ENCODE measurements around the gene REEP5.

The REEP5 gene

DNA sequence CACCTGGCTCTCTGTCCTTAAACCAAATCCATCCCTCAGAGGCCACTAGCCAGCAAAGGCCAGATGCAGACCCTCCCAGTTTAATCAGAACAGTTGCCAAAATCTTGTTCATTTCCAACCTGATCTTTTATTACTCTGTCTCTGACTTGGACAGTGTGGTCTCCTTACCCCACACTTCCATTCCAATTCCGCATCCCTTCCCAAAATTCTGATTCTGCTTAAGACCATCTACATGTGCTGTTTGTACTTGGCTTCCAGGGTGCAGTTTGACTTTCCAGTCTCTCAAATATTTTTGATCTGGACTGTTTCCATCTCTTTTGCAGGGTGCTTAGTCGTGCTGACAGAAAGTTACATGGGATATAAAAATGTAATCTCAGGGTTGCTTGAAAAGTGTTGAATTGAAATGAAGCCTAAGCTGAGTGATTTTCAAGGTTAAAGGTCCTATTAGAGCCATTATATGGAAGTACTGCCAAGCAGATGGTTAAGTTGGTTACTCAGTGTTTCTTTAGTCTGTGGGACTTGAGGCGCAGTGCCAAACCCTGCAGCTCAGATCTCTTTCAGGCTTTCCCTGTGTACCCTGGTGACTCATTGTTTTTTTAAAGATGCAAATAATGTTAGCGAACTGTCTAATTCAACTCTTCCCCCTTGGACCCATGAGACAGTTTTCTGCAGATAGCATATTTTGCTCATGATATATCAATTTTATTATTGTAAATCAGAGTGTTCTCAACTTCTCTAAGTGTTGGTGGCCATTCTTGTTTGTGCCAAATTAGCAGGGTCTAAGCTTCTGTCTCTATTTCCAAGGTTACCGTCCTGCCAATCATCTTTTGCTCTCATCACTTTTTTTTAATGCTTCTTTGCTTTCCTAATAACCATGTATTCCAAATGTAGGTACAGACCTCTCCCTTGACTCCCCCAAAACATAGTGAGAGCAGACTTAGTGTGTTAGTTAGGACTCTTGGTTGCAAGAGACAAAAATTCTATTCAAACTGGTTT is 36.4 kb upstream of the REEP5 start:
- no peaks in the 10 kb centered on the region for H3K4me1 ChIP-seq
- TF ChIP-seq Cebpa-rat (IDR thresholded peaks at IDR 0.05), result no peak
- no peaks in the 10 kb centered on the region for H3K36me3 ChIP-seq
- no peak overlapping the region for H3K9ac ChIP-seq
- H3K27me3 ChIP-seq, result no peaks in the 10 kb centered on the region
- no peak overlapping the region for H3K4me2 ChIP-seq
- no peak overlapping the region for H3K27ac ChIP-seq
- no peaks in the 10 kb centered on the region for H4K20me1 ChIP-seq
- H3K9me3 ChIP-seq, result peaks cover 6% of the 10 kb centered on the region; the same call in 1 of the 2 replicates
- no peak overlapping the region for H3K4me3 ChIP-seq

DNA sequence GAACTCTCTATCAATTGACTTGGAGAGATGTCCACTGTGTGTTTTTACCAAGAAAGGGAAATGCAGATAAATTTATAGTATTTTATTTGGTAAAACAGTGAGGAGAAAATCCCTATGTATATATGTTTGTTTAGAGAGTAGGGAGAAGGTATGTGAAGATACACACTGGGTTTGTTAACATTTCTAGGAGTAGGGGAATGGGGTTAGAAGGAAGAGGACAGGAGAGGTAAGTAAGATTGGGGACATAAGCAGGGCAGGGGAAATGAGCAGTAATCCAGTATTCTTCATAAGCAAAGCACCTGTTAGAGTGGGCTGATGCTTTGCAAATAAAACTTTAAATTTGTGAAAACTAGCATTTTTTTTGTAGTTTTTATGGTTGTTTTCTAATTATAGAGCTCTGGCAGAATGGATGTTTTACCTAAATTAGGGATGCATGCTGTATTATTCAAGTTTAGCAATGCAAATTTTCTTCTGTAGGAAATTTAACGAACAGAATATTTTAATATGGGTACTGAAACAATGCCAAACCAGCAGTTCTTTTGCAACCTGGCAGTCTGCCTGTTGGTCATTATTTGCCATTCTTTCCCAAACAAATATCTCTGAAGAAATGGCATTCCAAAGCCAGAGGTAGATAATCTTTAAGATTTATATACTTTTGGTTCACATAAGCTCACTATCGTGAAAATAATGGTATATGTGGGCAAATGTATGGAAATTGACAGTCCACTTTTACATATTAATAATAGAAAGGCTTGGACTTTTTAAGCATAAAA is 35.2 kb upstream of the REEP5 start:
- H3K27ac ChIP-seq, result no peak overlapping the region
- no peak overlapping the region for H3K9ac ChIP-seq
- no peak for TF ChIP-seq Cebpa-rat (IDR thresholded peaks at IDR 0.05)
- H3K9me3 ChIP-seq, result peaks cover 6% of the 10 kb centered on the region; the same call in 1 of the 2 replicates
- H3K27me3 ChIP-seq, result no peaks in the 10 kb centered on the region
- H3K4me2 ChIP-seq, result no peak overlapping the region
- no peak overlapping the region for H3K4me3 ChIP-seq
- no peaks in the 10 kb centered on the region for H3K36me3 ChIP-seq
- no peaks in the 10 kb centered on the region for H4K20me1 ChIP-seq
- H3K4me1 ChIP-seq, result no peaks in the 10 kb centered on the region

DNA sequence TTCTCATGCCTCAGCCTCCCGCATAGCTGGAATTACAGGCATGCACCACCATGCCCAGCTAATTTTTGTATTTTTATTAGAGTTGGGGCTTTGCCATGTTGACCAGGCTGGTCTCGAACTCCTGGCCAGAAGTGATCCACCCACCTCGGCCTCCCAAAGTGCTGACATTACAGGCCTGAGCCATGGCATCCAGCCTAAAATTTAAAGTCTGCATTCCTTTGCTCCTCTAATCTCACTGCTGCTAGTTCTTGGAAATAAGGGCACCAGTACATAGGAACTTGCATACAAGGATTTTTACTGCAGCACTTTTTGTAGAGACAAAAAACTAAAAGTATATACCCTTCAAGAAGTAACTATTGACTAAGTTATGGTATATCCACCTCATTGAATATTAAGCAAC is 34.6 kb upstream of the REEP5 start:
- no peaks in the 10 kb centered on the region for H3K36me3 ChIP-seq
- H4K20me1 ChIP-seq, result no peaks in the 10 kb centered on the region
- no peaks in the 10 kb centered on the region for H3K4me1 ChIP-seq
- H3K27me3 ChIP-seq, result no peaks in the 10 kb centered on the region
- no peak overlapping the region for H3K4me3 ChIP-seq
- peaks cover 6% of the 10 kb centered on the region; the same call in 1 of the 2 replicates for H3K9me3 ChIP-seq
- TF ChIP-seq Cebpa-rat (IDR thresholded peaks at IDR 0.05), result no peak
- no peak overlapping the region for H3K4me2 ChIP-seq
- no peak overlapping the region for H3K27ac ChIP-seq
- H3K9ac ChIP-seq, result no peak overlapping the region

DNA sequence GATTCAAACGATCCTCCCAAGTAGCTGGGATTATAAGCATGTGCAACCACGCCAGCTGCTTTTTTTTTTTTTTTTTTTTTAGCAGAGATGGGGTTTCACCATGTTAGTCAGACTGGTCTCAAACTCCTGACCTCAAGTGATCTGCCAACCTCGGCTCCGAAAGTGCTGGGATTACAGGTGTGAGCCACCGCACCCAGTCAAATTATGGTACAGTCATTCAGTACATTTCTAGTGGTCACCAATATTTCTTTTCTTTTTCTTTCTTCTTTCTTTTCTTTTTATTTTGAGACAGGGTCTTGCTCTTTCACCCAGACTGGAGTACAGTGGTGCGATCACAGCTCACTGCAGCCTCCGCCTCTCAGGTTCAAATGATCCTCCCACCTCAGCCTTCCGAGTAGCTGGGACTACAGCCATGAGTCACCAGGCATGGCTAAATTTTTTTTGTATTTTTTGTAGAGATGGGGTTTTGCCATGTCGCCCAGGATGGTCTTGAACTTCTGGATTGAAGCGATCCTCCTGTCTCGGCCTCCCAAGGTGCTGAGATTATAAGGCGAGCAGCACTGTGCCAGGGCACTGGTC is 29.2 kb upstream of the REEP5 start:
- Histone ChIP-seq H3K4me2 (no peak overlapping the region), H3K4me1 (no peaks in the 10 kb centered on the region), H3K9me3 (peaks cover 6% of the 10 kb centered on the region; the same call in 1 of the 2 replicates), H4K20me1 (no peaks in the 10 kb centered on the region), H3K27ac (no peak overlapping the region), H3K9ac (no peak overlapping the region), H3K4me3 (no peak overlapping the region), H3K27me3 (no peaks in the 10 kb centered on the region), H3K36me3 (no peaks in the 10 kb centered on the region)
- no peak for TF ChIP-seq Cebpa-rat (IDR thresholded peaks at IDR 0.05)

DNA sequence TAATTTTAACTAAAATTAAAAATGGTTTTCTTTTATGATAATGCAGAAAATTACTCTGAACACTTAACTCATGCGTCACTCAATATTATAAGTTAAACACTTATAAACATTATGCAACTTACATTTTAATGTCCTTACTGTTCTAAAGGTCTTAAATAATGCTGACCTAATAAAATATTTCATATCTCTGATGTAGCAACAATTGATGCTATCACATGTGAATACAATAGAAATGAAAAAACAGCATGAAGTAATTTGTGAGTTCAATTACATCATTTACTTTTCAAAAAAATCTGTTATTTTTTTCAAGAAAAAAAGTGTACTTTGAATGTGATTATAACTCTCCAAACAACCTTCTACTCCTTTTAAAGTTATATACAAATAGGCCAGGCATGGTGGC is 26.4 kb upstream of the REEP5 start:
- Histone ChIP-seq H3K9ac (no peak overlapping the region), H3K27me3 (no peaks in the 10 kb centered on the region), H3K4me3 (no peak overlapping the region), H3K9me3 (no peaks in the 10 kb centered on the region), H3K36me3 (no peaks in the 10 kb centered on the region), H3K27ac (no peak overlapping the region), H3K4me2 (no peak overlapping the region), H4K20me1 (no peaks in the 10 kb centered on the region), H3K4me1 (no peaks in the 10 kb centered on the region)
- no peak for TF ChIP-seq Cebpa-rat (IDR thresholded peaks at IDR 0.05)

DNA sequence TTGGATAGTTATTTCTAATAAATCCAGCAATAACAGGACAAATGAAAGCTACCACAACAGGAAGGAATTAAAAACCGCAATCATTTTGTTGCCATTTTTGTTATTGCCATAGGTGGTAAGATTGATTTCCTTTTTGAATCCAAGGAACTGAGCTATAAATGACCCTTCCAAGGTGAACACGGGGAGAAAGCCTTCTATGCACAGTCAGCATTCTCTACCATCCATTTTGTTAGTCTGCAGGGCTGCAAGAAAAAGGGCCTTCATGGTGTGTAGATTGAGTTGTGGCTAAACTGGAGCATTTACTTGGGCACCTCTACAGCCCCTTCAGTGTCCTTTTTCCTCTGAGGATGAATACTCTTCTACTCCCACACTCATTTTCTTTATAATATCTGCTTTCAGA is 18.6 kb upstream of the REEP5 start:
- Histone ChIP-seq H3K36me3 (no peaks in the 10 kb centered on the region), H3K4me3 (no peak overlapping the region), H3K4me1 (peaks cover 9% of the 10 kb centered on the region), H3K27me3 (no peaks in the 10 kb centered on the region), H3K9ac (no peak overlapping the region), H3K4me2 (peak overlapping the region; percentile 36), H3K27ac (no peak overlapping the region), H4K20me1 (no peaks in the 10 kb centered on the region), H3K9me3 (no peaks in the 10 kb centered on the region)
- no peak for TF ChIP-seq Cebpa-rat (IDR thresholded peaks at IDR 0.05)

DNA sequence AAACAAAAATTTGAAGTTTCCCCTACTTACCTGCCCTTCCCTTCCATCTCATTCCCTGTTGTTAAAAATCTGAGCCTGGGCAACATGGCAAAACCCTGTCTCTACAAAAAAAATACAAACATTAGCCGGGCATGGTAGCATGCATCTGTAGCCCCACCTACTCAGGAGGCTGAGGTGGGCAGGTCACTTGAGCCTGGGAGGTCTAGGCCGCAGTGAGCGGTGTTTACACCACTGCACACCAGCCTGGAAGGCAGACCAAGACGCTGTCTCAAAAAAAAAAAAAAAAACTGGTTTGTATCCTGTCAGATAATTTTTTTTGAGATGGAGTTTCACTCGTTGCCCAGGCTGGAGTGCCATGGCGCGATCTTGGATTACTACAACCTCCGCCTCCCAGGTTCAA is 16.3 kb upstream of the REEP5 start:
- H3K4me3 ChIP-seq, result no peak overlapping the region
- no peak overlapping the region for H3K4me2 ChIP-seq
- H3K36me3 ChIP-seq, result no peaks in the 10 kb centered on the region
- H3K9ac ChIP-seq, result no peak overlapping the region
- H4K20me1 ChIP-seq, result no peaks in the 10 kb centered on the region
- no peak for TF ChIP-seq Cebpa-rat (IDR thresholded peaks at IDR 0.05)
- H3K9me3 ChIP-seq, result no peaks in the 10 kb centered on the region
- H3K27ac ChIP-seq, result no peak overlapping the region
- H3K4me1 ChIP-seq, result peaks cover 9% of the 10 kb centered on the region
- no peaks in the 10 kb centered on the region for H3K27me3 ChIP-seq

DNA sequence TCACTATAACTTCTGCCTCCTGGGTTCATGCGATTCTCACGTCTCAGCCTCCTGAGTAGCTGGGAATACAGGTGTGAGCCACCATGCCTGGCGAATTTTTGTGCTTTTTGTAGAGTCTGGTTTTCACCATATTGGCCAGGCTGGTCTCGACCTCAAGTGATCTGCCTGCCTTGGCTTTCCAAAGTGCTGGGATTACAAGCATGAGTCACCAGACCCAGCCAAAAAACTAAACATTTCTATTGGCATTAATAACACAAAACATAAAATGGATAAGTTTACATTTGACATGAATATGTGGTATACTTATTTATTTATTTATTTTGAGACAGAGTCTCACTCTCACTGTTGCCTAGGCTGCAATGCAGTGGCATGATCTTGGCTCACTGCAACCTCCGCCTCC is 13.6 kb upstream of the REEP5 start:
- Histone ChIP-seq H3K4me2 (no peak overlapping the region), H3K27me3 (no peaks in the 10 kb centered on the region), H3K27ac (no peak overlapping the region), H3K9me3 (no peaks in the 10 kb centered on the region), H3K9ac (no peak overlapping the region), H3K4me1 (peaks cover 20% of the 10 kb centered on the region), H3K36me3 (no peaks in the 10 kb centered on the region), H3K4me3 (no peak overlapping the region), H4K20me1 (no peaks in the 10 kb centered on the region)
- TF ChIP-seq Cebpa-rat (IDR thresholded peaks at IDR 0.05), result no peak

DNA sequence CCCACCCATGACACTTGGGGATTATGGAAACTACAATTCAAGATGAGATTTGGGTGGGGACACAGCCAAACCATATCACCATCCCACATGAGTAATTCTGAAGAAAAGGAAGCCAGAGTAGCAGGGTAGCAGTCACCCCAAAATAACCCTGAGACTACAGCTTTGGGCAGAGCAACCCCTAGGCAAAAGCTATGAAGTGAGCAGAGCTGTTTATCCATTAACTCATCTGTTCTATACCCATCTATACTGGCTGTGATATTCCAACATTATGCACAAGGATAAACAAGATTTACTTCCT is 12.3 kb upstream of the REEP5 start:
- H3K9me3 ChIP-seq, result no peaks in the 10 kb centered on the region
- H3K27ac ChIP-seq, result no peak overlapping the region

More for the DNA sequence above, 12.3 kb upstream of the REEP5 start:
- no peak overlapping the region for H3K4me2 ChIP-seq
- no peak overlapping the region for H3K4me3 ChIP-seq
- no peak for TF ChIP-seq Cebpa-rat (IDR thresholded peaks at IDR 0.05)
- no peaks in the 10 kb centered on the region for H3K36me3 ChIP-seq
- H3K4me1 ChIP-seq, result peaks cover 26% of the 10 kb centered on the region
- no peak overlapping the region for H3K9ac ChIP-seq
- H3K27me3 ChIP-seq, result no peaks in the 10 kb centered on the region
- H4K20me1 ChIP-seq, result no peaks in the 10 kb centered on the region

Data from BLaER1 (cell line).